PFSK-1 (cell line): ENCODE data around the gene IL15RA. TPM values are rescaled to one million over a fixed set of nuclear protein-coding genes. Genes with fewer than 3 reads are reported as not detected.

Source experiments
- FOXP2 ChIP-seq: optimal IDR thresholded peaks from 2 replicates; pipeline ENCODE3; 2011; ENCODE audit warnings: borderline replicate concordance, control low read depth, inconsistent platforms; ENCODE audit not compliant: insufficient read depth; ENCODE audit errors: extremely low read length, extremely low read depth
- POLR2AphosphoS5 ChIP-seq: IDR thresholded peaks from 2 replicates; pipeline ENCODE4 v1.6.1; 2012; ENCODE audit warnings: low read depth, mild to moderate bottlenecking, control low read depth, low read length, moderate library complexity
- SIN3A ChIP-seq: IDR thresholded peaks from 2 replicates; pipeline ENCODE4 v1.6.1; 2012; ENCODE audit warnings: mild to moderate bottlenecking, low read length, moderate library complexity, borderline replicate concordance; ENCODE audit not compliant: insufficient read depth
- TAF1 ChIP-seq: IDR thresholded peaks from 2 replicates; pipeline ENCODE4 v1.6.1; 2012; ENCODE audit warnings: low read length, control low read depth, borderline replicate concordance; ENCODE audit not compliant: insufficient read depth
- polyA plus RNA-seq: library from polyadenylated mRNA; unstranded; fragments of >200 nt; gene quantifications from one replicate; pipeline ENCODE4 v1.2.1, GENCODE V29; 2012; ENCODE audit warnings: low read depth, missing spikeins; ENCODE audit not compliant: insufficient read length
- TF ChIP-seq, protein P1 (sequence below), 2 experiments: IDR thresholded peaks; 2 replicates each; pipeline versions ENCODE4 v1.6.1 to v1.8.0; 2011 to 2012; ENCODE audit warnings: low read depth in 2 of 2, low read length in 2 of 2, control low read depth in 1 of 2, inconsistent platforms in 1 of 2, mild to moderate bottlenecking in 1 of 2, moderate library complexity in 1 of 2; ENCODE audit not compliant: insufficient read depth in 1 of 2

The IL15RA gene
- polyA plus RNA-seq: not detected

DNA sequence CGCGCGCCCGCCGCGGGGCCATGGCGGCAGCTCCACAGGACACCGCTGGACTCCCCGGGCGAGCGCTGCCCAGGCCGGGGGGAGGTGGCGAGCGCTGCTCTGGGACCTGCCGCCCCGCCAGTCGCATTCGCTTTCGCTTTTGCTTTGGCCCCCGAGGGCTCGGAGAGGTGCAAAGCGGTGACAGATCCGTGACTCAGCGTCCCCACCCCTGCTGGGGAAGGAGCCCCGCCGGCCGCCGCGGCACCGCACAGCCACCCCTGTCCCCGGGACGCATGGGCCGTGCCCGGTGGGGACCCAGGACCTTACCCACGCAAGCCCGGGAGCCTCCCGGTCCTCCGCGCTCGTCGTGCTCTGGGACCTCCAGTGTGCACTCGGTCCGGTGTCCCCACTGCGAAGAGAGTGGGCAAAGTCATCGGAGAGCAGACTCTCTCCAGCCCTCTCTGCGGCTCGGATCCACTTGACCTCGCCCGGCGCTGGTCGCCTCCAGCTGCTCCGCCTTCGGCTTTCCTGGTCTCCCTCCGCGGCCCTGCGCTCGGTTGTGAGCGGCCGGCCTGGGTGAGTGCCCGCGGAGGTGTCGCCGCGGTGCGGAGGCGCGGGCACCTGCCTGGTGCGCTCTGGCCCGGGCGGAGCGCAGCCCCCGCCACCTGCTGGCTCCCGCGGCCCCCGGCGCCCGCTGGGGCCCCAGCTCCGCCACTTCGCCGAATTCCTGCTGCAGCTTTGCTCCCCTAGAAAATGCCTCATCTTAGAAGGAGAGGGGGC, at the start of gene IL15RA:
IL15RA (minus strand) TSS at position 73 of the 759 bp plus-strand sequence; CDS start at position 22, 51 bp downstream.
- no peak for TF ChIP-seq POLR2AphosphoS5
- no peak for TF ChIP-seq TAF1
- no peak for TF ChIP-seq FOXP2
- TF ChIP-seq, protein P1, sequence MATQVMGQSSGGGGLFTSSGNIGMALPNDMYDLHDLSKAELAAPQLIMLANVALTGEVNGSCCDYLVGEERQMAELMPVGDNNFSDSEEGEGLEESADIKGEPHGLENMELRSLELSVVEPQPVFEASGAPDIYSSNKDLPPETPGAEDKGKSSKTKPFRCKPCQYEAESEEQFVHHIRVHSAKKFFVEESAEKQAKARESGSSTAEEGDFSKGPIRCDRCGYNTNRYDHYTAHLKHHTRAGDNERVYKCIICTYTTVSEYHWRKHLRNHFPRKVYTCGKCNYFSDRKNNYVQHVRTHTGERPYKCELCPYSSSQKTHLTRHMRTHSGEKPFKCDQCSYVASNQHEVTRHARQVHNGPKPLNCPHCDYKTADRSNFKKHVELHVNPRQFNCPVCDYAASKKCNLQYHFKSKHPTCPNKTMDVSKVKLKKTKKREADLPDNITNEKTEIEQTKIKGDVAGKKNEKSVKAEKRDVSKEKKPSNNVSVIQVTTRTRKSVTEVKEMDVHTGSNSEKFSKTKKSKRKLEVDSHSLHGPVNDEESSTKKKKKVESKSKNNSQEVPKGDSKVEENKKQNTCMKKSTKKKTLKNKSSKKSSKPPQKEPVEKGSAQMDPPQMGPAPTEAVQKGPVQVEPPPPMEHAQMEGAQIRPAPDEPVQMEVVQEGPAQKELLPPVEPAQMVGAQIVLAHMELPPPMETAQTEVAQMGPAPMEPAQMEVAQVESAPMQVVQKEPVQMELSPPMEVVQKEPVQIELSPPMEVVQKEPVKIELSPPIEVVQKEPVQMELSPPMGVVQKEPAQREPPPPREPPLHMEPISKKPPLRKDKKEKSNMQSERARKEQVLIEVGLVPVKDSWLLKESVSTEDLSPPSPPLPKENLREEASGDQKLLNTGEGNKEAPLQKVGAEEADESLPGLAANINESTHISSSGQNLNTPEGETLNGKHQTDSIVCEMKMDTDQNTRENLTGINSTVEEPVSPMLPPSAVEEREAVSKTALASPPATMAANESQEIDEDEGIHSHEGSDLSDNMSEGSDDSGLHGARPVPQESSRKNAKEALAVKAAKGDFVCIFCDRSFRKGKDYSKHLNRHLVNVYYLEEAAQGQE (IDR thresholded peaks at IDR 0.05; ENCODE audit: insufficient read depth in 1 of 2, low read depth in 2 of 2, low read length in 2 of 2): no peak
- TF ChIP-seq SIN3A: no peak

DNA sequence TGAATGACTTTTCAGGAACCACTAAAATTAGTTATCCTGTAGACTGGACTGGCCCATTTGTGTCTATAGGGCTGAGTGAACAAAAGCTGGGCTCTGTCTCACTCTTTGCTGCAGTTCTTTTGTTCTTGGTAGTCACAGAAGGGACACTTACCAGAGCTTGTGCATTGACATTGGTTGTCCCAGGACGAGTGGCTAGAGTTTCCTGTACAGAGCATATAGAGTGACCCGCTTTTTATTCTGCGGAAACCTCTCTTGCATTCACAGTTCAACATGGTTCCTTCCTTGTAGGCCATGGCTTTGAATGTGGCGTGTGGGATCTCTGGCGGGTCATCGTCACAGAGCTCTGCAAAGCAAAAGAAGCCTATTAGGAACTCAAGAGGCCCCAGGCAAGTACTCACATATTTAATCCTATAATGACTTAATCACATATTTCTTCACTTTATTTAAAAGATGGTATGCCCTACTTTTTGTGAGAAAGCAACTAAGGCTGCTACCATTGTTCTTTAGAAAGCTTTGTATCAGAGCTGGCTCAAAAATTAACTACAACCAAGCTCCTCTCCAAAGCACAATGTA, 48.4 kb upstream of the IL15RA start:
- TF ChIP-seq, protein P1 (IDR thresholded peaks at IDR 0.05; ENCODE audit: insufficient read depth in 1 of 2, low read depth in 2 of 2, low read length in 2 of 2): no peak

DNA sequence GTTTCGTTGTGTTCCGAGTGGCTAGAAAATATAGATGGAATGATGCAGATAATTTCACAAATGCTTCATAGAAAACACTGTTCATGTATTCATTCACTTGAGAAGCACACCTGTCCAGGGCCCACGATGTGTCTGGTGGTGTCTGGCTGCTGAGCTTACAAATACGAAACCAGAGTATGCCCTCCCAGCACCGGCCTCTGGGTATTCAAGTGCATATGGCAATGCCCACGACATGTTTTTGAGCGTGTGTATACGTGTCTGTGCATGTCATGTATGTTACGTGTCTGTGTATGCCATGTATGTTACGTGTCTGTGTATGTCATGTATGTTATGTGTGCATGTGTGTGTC, 47.0 kb upstream of the IL15RA start:
- no peak for TF ChIP-seq FOXP2
- TF ChIP-seq, protein P1 (IDR thresholded peaks at IDR 0.05; ENCODE audit: insufficient read depth in 1 of 2, low read depth in 2 of 2, low read length in 2 of 2): no peak
- no peak for TF ChIP-seq POLR2AphosphoS5
- TF ChIP-seq SIN3A: no peak
- no peak for TF ChIP-seq TAF1

DNA sequence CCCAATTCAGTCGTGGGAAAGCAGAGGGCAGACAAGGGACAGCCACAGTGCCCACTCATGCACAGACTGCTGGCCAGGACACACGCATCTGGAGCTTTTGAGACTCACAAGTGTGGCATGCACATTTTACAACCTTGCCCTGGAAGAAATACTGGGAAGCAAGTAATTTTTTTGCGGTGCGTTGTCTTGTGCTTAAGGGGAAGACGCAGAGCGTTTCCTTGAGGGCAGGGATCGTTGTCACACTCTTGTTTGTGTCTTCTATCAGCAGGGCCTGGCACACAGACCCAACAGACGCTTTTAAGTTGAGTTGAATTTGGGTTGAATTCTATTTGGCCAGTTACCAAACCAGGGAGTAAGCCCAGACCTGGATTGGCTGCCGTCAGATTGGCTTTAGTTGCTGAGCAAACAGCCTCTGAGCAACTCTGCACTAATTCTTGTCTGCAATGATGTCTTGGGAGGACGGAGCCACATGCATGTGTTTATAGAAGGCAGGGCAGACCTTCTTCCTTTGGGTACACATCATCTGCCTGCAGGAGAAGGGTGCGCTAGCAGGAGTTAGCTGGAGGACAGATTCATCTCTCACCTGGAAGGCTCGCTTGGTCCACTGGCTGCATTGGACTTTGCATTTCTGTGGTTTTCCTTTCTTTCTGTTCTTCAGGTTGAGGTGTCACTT, 46.5 kb upstream of the IL15RA start:
- TF ChIP-seq FOXP2 (no peak), TAF1 (no peak), POLR2AphosphoS5 (no peak), SIN3A (no peak)
- TF ChIP-seq, protein P1 (IDR thresholded peaks at IDR 0.05; ENCODE audit: insufficient read depth in 1 of 2, low read depth in 2 of 2, low read length in 2 of 2): no peak
